Tibial nerve (tissue), 4 donors: ENCODE data around the gene SLC52A3. TPM values are rescaled to one million over a fixed set of nuclear protein-coding genes. Genes with fewer than 3 reads are reported as not detected.

Experiments
- DNase-seq, 2 donors: peaks; one replicate each; pipeline ENCODE4 v3.0.0-alpha.2; 2019; ENCODE audit warnings: low spot score in 2 of 2
- H3K27ac ChIP-seq, 4 donors: fragments of 200-600 bp; sonication (generic) in 3 of 4; one replicate each; pipeline ENCODE4 v1.5.1; 2017 to 2019; ENCODE audit warnings: mild to moderate bottlenecking in 1 of 4
- H3K27me3 ChIP-seq, 2 donors: fragments of 200-600 bp; sonication (generic) in 1 of 2; one replicate each; pipeline versions ENCODE4 v1.5.1 to v1.6.0; 2017 to 2019
- H3K36me3 ChIP-seq, 3 donors: fragments of 200-600 bp; sonication (generic); one replicate each; pipeline ENCODE4 v1.5.1; 2018 to 2019
- H3K4me1 ChIP-seq, 4 donors: fragments of 200-600 bp; sonication (generic) in 3 of 4; one replicate each; pipeline ENCODE4 v1.5.1; 2017 to 2019
- H3K4me3 ChIP-seq, 4 donors: fragments of 200-600 bp; sonication (generic) in 3 of 4; one replicate each; pipeline ENCODE4 v1.5.1; 2017 to 2019; ENCODE audit warnings: mild to moderate bottlenecking in 1 of 4, moderate library complexity in 1 of 4
- H3K9me3 ChIP-seq, 4 donors: fragments of 200-600 bp; sonication (generic) in 3 of 4; one replicate each; pipeline ENCODE4 v1.5.1; 2017 to 2019
- CTCF ChIP-seq, 5 experiments: fragments of 200-600 bp in 3 of 5; fragments of 450-650 bp in 2 of 5; sonication (generic) in 3 of 5; IDR thresholded peaks; one replicate each; pipeline ENCODE4 v1.5.1; 2016 to 2019; ENCODE audit warnings: antibody characterized with exemption in 5 of 5, mild to moderate bottlenecking in 3 of 5, moderate library complexity in 2 of 5
- EP300 ChIP-seq, 2 donors: sonication (generic); formaldehyde crosslinking; IDR thresholded peaks; one replicate each; pipeline ENCODE4 v1.6.1; 2017; ENCODE audit warnings: antibody characterized with exemption in 2 of 2, mild to moderate bottlenecking in 1 of 2
- POLR2A ChIP-seq, 2 donors: fragments of 450-650 bp; IDR thresholded peaks; one replicate each; pipeline ENCODE4 v1.6.1; 2017; ENCODE audit warnings: antibody characterized with exemption in 2 of 2, mild to moderate bottlenecking in 2 of 2, moderate library complexity in 2 of 2
- WGBS, 2 donors: methylation state at CpG; one replicate each; pipeline ENCODE4 v1.1.5; 2018; 5-methylcytosine and 5-hydroxymethylcytosine counted together
- total RNA-seq, 4 donors: library from RNA; depleted of rRNA; stranded (reverse); fragments of >200 nt; gene quantifications; one replicate each; pipeline ENCODE4 v1.1.0, GENCODE V29; 2016

Gene SLC52A3
- total RNA-seq, 4 donors from 2014 or later: 0.42 to 13.2 (median 2.4) TPM

- Histone ChIP-seq H3K4me1 (peaks cover 0 to 10% (median 3%) of the 10 kb centered on the region in 4 donors), H3K36me3 (no peaks in the 10 kb centered on the region), H3K27ac (no peak overlapping the region), H3K4me3 (no peak overlapping the region), H3K9me3 (peaks cover 0 to 2% (median 0%) of the 10 kb centered on the region in 4 donors), H3K27me3 (peaks cover 0 to 80% of the 10 kb centered on the region in 2 donors)
- no peak for DNase-seq
- TF ChIP-seq EP300 (IDR thresholded peaks at IDR 0.05) (no peak), POLR2A (IDR thresholded peaks at IDR 0.05) (no peak), CTCF (IDR thresholded peaks at IDR 0.05) (no peak)
- 63 to 72% methylated on average over 8 of the region's 8 CpGs for WGBS, 2 donors
Measured at GRCh38 chr20:723756-724155, 44.5 kb downstream of the SLC52A3 start.

- H3K27me3 ChIP-seq: peaks cover 0 to 73% of the 10 kb centered on the region in 2 donors
- WGBS, 2 donors: 84 to 86% methylated on average over 11 of the region's 11 CpGs
- H3K4me3 ChIP-seq: no peak overlapping the region
- TF ChIP-seq EP300 (IDR thresholded peaks at IDR 0.05) (no peak), CTCF (IDR thresholded peaks at IDR 0.05) (no peak), POLR2A (IDR thresholded peaks at IDR 0.05) (no peak)
- no peak overlapping the region for H3K27ac ChIP-seq
- DNase-seq: no peak
- peaks cover 0 to 4% (median 1%) of the 10 kb centered on the region in 4 donors for H3K4me1 ChIP-seq
- H3K36me3 ChIP-seq: no peaks in the 10 kb centered on the region
- H3K9me3 ChIP-seq: peaks cover 0 to 2% (median 0%) of the 10 kb centered on the region in 4 donors
Measured at GRCh38 chr20:722822-723644, 45.3 kb downstream of the SLC52A3 start.

DNA sequence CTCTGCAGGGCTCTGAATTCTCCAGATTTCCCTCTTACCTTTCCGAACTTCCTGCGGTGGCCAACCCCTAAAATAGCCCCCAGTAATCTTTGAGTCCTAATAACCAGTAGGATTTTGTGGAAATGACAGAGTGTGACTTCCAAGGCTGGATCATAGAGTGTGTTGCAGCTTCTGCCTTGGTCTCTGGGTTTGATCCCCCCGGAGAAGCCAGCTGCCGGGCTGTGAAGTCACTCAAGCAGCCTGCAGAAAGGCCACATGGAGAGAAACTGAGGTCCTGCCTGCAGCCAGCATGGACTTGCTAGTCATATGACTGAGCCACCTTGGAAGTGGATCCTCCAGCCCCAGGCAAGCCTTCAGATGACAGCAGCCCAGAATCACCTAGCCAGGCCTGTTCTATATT is 46.4 kb downstream of the SLC52A3 start:
- WGBS, 2 donors: 86 to 94% methylated on average over 4 of the region's 4 CpGs
- DNase-seq: no peak
- peaks cover 0 to 61% of the 10 kb centered on the region in 2 donors for H3K27me3 ChIP-seq

DNA sequence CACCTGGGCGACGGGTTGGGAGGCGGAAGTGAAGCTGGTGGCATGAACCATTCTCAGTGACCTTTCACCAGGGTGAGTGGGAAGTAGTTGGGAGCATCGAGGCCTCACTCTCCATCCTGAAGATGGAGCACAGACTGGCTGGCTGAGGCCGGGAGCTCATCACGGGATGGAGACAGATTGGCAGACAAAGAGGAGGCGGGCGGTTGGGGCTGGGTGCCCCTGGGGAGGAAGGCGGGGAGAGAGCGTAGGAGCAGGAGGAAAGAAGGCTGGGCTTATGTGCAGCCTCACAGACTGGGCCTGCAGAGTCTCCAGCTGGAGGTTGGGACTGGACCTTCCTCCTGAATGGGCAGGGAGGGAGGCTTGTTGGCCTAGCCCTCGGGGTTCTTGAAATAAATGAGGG is 48.5 kb downstream of the SLC52A3 start:
- 18 to 37% methylated on average over 8 to 11 of the region's 11 CpGs for WGBS, 2 donors
- DNase-seq: no peak

More for the DNA sequence above, 46.4 kb downstream of the SLC52A3 start:
- Histone ChIP-seq H3K9me3 (peaks cover 0 to 2% (median 0%) of the 10 kb centered on the region in 4 donors), H3K4me3 (no peak overlapping the region), H3K36me3 (no peaks in the 10 kb centered on the region), H3K27ac (no peak overlapping the region), H3K4me1 (no peaks in the 10 kb centered on the region)
- TF ChIP-seq EP300 (IDR thresholded peaks at IDR 0.05) (no peak), POLR2A (IDR thresholded peaks at IDR 0.05) (no peak), CTCF (IDR thresholded peaks at IDR 0.05) (no peak)

More for the DNA sequence above, 48.5 kb downstream of the SLC52A3 start:
- Histone ChIP-seq H3K4me1 (no peaks in the 10 kb centered on the region), H3K27me3 (peaks cover 0 to 42% of the 10 kb centered on the region in 2 donors), H3K27ac (no peak overlapping the region), H3K36me3 (no peaks in the 10 kb centered on the region), H3K4me3 (no peak overlapping the region), H3K9me3 (peaks cover 0 to 2% (median under 1%) of the 10 kb centered on the region in 4 donors)
- TF ChIP-seq EP300 (IDR thresholded peaks at IDR 0.05) (no peak), CTCF (IDR thresholded peaks at IDR 0.05) (no peak), POLR2A (IDR thresholded peaks at IDR 0.05) (no peak)
